NCI-H187 (cell line): ENCODE results near the gene MEGF10.
"Not testable (repeated sequence)": the region's sequence is repeated elsewhere in the genome, so short reads cannot be mapped to it uniquely, and the experiment has no call there.

Source experiments
- DNase-seq, 2 experiments: peaks; one replicate each; lab custom pipeline; 2025; lab: John Stamatoyannopoulos, UW

MEGF10 gene

GRCh38 chr5:127290019-127290945 lies at the start of gene MEGF10:
Gene MEGF10 (plus strand): TSS chr5:127290796. CDS start chr5:127331309, 40,513 bp downstream.
- DNase-seq = no peak

GRCh38 chr5:127243011-127243410 lies 47.6 kb upstream of the MEGF10 start:
- DNase-seq = no peak

- DNase-seq = no peak
Observed at GRCh38 chr5:127254729-127255284, 35.8 kb upstream of the MEGF10 start.

GRCh38 chr5:127256886-127257597 lies 33.6 kb upstream of the MEGF10 start:
- DNase-seq = no peak

GRCh38 chr5:127260686-127261085 lies 29.9 kb upstream of the MEGF10 start:
- no peak for DNase-seq

GRCh38 chr5:127265473-127265872 lies 25.1 kb upstream of the MEGF10 start:
- DNase-seq = not testable (repeated sequence)

GRCh38 chr5:127268342-127268741 lies 22.3 kb upstream of the MEGF10 start:
- not testable (repeated sequence) for DNase-seq

- not testable (repeated sequence) for DNase-seq
Observed at GRCh38 chr5:127270713-127271112, 19.9 kb upstream of the MEGF10 start.

- DNase-seq = no peak
Observed at GRCh38 chr5:127275641-127276193, 14.9 kb upstream of the MEGF10 start.

GRCh38 chr5:127280491-127281220 lies 9.9 kb upstream of the MEGF10 start:
- DNase-seq = no peak

GRCh38 chr5:127281609-127282008 lies 9.0 kb upstream of the MEGF10 start:
- DNase-seq = no peak

- DNase-seq = no peak
Observed at GRCh38 chr5:127288676-127289075, 1.9 kb upstream of the MEGF10 start.

GRCh38 chr5:127290946-127291693 lies 524 bp downstream of the MEGF10 start:
- no peak for DNase-seq

GRCh38 chr5:127292030-127292735 lies 1.6 kb downstream of the MEGF10 start:
- no peak for DNase-seq

- no peak for DNase-seq
Observed at GRCh38 chr5:127293373-127293772, 2.8 kb downstream of the MEGF10 start.

GRCh38 chr5:127294829-127295228 lies 4.2 kb downstream of the MEGF10 start:
- no peak for DNase-seq

GRCh38 chr5:127295454-127295853 lies 4.9 kb downstream of the MEGF10 start:
- DNase-seq = no peak

- DNase-seq = no peak
Observed at GRCh38 chr5:127296321-127296720, 5.7 kb downstream of the MEGF10 start.

- DNase-seq = not testable (repeated sequence)
Observed at GRCh38 chr5:127296894-127297293, 6.3 kb downstream of the MEGF10 start.

GRCh38 chr5:127297348-127298035 lies 6.9 kb downstream of the MEGF10 start:
- DNase-seq = no peak
